Subcutaneous adipose tissue (tissue), 4 donors: ENCODE results near the gene COPS6. TPM values are rescaled to one million over a fixed set of nuclear protein-coding genes. Genes with fewer than 3 reads are reported as not detected.

Experiments
- CTCF ChIP-seq: fragments of 450-650 bp; IDR thresholded peaks from one replicate; pipeline ENCODE4 v1.5.1; 2016; ENCODE audit warnings: low read depth, mild to moderate bottlenecking, control low read depth, antibody characterized with exemption, moderate library complexity
- total RNA-seq, 4 donors: library from RNA; depleted of rRNA; stranded (reverse); fragments of >200 nt; gene quantifications; one replicate each; pipeline ENCODE4 v1.1.0, GENCODE V29; 2016

The COPS6 gene
- total RNA-seq, 4 donors from 2014 or later = 50.5 to 74.4 (median 57.0) TPM

GRCh38 chr7:100069991-100070390 lies 18.8 kb upstream of the COPS6 start:
- TF ChIP-seq CTCF = no peak

GRCh38 chr7:100071018-100071723 lies 17.6 kb upstream of the COPS6 start:
- no peak for TF ChIP-seq CTCF

- no peak for TF ChIP-seq CTCF
Measured at GRCh38 chr7:100072462-100072861, 16.3 kb upstream of the COPS6 start.

- no peak for TF ChIP-seq CTCF
Measured at GRCh38 chr7:100074841-100075240, 13.9 kb upstream of the COPS6 start.

GRCh38 chr7:100075418-100075817 lies 13.4 kb upstream of the COPS6 start:
- TF ChIP-seq CTCF = no peak

GRCh38 chr7:100077205-100077604 lies 11.6 kb upstream of the COPS6 start:
- TF ChIP-seq CTCF = no peak

- no peak for TF ChIP-seq CTCF
Measured at GRCh38 chr7:100079024-100079560, 9.7 kb upstream of the COPS6 start.
